RWPE2 (cell line): Measurements from ENCODE around the gene ABHD6.

Source experiments
- ATAC-seq: fragments of 200-7000 bp; cut with Tn5 transposase; 3 replicates; pipeline ENCODE4 v1.9.1; 2021; ENCODE audit warnings: low read depth
- DNase-seq: peaks from one replicate; pipeline ENCODE4 v3.0.0-alpha.2; 2020; ENCODE audit warnings: low spot score
- H3K27ac ChIP-seq: fragments of 450-650 bp; 2 replicates; pipeline ENCODE4 v1.5.1; 2017; ENCODE audit warnings: mild to moderate bottlenecking; ENCODE audit not compliant: poor library complexity, severe bottlenecking
- H3K27me3 ChIP-seq: fragments of 250-450 bp; sonication (Bioruptor Pico); 2 replicates; pipeline ENCODE4 v1.5.1; 2021; ENCODE audit warnings: mild to moderate bottlenecking, moderate library complexity; ENCODE audit not compliant: insufficient read depth, poor library complexity, severe bottlenecking
- H3K36me3 ChIP-seq: fragments of 250-450 bp; sonication (Bioruptor Pico); 2 replicates; pipeline ENCODE4 v1.5.1; 2020; ENCODE audit warnings: low read depth, mild to moderate bottlenecking, moderate library complexity
- H3K4me1 ChIP-seq: fragments of 250-450 bp; sonication (Bioruptor Pico); 2 replicates; pipeline ENCODE4 v1.5.1; 2021; ENCODE audit warnings: mild to moderate bottlenecking, moderate library complexity; ENCODE audit not compliant: insufficient read depth, poor library complexity, severe bottlenecking
- H3K4me3 ChIP-seq: fragments of 250-450 bp; sonication (Bioruptor Pico); 2 replicates; pipeline ENCODE4 v1.5.1; 2021; ENCODE audit warnings: mild to moderate bottlenecking, moderate library complexity; ENCODE audit not compliant: severe bottlenecking
- H3K9me3 ChIP-seq: fragments of 250-450 bp; sonication (Bioruptor Pico); 2 replicates; pipeline ENCODE4 v1.5.1; 2021; ENCODE audit warnings: mild to moderate bottlenecking, moderate library complexity; ENCODE audit not compliant: severe bottlenecking
- TF ChIP-seq, protein P1 (sequence below): fragments of 450-650 bp; IDR thresholded peaks from one replicate; pipeline ENCODE4 v1.5.1; 2017; ENCODE audit warnings: mild to moderate bottlenecking, moderate library complexity; ENCODE audit not compliant: poor library complexity, severe bottlenecking

ABHD6 gene

DNA sequence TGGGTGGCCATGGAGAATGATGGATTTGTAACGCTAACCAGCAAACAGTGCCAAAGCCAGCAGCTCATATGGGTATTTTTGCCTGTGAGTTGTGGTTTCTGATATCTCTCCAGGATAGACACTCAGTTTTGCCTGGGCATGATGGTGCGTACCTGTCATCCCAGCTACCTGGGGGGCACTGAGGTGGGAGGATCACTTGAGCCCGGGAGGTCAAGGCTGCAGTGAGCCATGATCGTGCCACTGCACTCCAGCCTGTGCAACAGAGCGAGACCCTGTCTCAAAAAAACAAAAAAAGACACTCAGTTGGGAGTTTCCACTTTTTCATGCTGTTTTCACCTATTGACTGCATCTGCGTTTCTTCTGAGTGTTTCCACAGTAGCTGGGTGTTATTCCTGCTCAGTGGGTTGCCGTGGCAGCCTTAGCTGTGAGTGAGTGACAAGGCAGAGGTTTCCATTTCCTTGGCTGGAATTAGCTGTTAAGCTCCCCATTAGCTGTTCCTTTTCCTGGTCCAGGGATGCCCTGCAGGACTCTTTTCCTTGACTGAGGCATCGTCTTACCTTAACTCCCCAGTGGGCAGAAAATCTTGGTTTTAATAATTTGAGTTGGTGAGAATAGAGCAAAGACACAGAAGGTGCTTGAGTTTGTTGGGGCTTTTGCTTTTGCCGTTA lies 54.2 kb downstream of the ABHD6 start:
- Histone ChIP-seq H3K4me3 (no peak overlapping the region), H3K9me3 (no peaks in the 10 kb centered on the region), H3K27me3 (no peaks in the 10 kb centered on the region), H3K27ac (no peak overlapping the region), H3K4me1 (no peaks in the 10 kb centered on the region), H3K36me3 (no peaks in the 10 kb centered on the region)
- DNase-seq (no peak), ATAC-seq (no peak)
- TF ChIP-seq, protein P1, sequence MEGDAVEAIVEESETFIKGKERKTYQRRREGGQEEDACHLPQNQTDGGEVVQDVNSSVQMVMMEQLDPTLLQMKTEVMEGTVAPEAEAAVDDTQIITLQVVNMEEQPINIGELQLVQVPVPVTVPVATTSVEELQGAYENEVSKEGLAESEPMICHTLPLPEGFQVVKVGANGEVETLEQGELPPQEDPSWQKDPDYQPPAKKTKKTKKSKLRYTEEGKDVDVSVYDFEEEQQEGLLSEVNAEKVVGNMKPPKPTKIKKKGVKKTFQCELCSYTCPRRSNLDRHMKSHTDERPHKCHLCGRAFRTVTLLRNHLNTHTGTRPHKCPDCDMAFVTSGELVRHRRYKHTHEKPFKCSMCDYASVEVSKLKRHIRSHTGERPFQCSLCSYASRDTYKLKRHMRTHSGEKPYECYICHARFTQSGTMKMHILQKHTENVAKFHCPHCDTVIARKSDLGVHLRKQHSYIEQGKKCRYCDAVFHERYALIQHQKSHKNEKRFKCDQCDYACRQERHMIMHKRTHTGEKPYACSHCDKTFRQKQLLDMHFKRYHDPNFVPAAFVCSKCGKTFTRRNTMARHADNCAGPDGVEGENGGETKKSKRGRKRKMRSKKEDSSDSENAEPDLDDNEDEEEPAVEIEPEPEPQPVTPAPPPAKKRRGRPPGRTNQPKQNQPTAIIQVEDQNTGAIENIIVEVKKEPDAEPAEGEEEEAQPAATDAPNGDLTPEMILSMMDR = no peak

DNA sequence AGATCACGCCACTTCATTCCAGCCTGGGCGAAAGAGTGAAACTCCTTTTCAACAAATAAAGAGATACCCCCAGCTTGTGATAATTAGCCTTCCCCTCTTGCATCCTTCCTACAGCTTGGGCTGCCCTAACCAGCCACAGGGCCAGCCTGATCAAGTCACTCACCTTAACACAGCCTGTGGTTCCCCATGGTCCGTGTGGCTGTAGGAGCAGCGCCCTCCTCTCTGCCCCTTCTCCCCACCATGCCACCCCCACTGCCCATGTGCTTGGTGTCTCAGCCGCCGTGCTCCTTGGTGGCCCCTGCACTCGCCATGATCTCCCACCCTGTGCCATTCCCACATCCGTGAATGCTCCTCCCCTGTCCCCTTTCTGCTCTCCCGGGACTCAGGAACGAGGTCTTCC lies 55.3 kb downstream of the ABHD6 start:
- DNase-seq (no peak), ATAC-seq (no peak)
- no peaks in the 10 kb centered on the region for H3K4me1 ChIP-seq
- TF ChIP-seq, protein P1 = no peak
- no peaks in the 10 kb centered on the region for H3K9me3 ChIP-seq
- no peak overlapping the region for H3K27ac ChIP-seq
- no peaks in the 10 kb centered on the region for H3K27me3 ChIP-seq
- no peak overlapping the region for H3K4me3 ChIP-seq
- H3K36me3 ChIP-seq = no peaks in the 10 kb centered on the region

DNA sequence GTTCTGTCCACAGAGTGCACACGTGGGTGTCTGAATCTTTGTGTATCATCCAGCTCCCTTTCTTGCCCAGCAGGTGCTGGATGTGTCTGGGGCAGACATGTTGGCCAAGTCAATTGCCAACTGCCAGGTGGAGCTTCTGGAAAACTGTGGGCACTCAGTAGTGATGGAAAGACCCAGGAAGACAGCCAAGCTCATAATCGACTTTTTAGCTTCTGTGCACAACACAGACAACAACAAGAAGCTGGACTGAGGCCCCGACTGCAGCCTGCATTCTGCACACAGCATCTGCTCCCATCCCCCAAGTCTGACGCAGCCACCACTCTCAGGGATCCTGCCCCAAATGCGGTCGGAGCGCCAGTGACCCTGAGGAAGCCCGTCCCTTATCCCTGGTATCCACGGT lies 55.9 kb downstream of the ABHD6 start:
- no peak overlapping the region for H3K4me3 ChIP-seq
- TF ChIP-seq, protein P1 = no peak
- H3K4me1 ChIP-seq = no peaks in the 10 kb centered on the region
- H3K9me3 ChIP-seq = no peaks in the 10 kb centered on the region
- no peak overlapping the region for H3K27ac ChIP-seq
- no peaks in the 10 kb centered on the region for H3K36me3 ChIP-seq
- ATAC-seq (no peak), DNase-seq (no peak)
- no peaks in the 10 kb centered on the region for H3K27me3 ChIP-seq

DNA sequence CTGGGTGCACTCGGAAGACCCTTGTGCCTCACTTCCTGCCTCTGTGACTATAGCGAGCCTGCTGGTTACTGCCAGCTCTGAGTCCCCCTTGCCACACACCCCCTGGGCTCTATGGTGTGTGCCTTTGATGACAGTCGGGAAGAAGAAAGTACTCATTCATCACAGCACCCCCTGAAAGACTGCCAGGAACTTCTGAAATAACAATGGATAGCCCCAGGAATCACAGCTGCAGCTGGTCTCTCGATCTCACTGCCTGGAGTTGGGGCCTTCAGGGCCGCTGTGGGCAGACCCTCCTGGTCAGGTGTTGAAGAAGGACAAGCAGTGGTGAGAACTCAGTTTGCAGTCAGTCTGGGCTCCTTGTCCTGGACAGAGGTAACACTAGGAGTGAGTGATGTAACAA lies 58.7 kb downstream of the ABHD6 start:
- Histone ChIP-seq H3K9me3 (no peaks in the 10 kb centered on the region), H3K27ac (no peak overlapping the region), H3K36me3 (no peaks in the 10 kb centered on the region), H3K4me1 (no peaks in the 10 kb centered on the region), H3K27me3 (no peaks in the 10 kb centered on the region), H3K4me3 (no peak overlapping the region)
- TF ChIP-seq, protein P1 = no peak
- ATAC-seq = no peak
- no peak for DNase-seq

DNA sequence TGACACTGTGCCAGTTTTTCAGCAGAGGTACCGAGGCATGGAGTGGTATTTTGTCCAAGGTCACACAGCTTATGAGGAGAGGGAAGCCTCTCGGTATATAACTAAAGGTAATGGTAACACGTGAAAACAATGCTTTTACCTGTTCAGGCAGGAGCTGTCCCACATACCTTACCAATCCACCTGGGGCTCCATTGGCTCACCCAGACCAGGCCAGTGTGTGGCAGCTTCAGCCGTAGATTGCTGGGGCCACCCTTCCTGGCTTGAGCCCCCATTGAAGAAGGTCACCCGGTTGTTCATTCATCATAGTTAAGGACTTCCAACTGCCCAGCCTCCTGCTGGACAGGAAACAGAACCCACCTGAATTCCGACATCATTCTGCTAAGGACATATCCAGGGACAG lies 59.3 kb downstream of the ABHD6 start:
- Histone ChIP-seq H3K36me3 (no peaks in the 10 kb centered on the region), H3K9me3 (no peaks in the 10 kb centered on the region), H3K27ac (no peak overlapping the region), H3K4me3 (no peak overlapping the region), H3K4me1 (no peaks in the 10 kb centered on the region), H3K27me3 (no peaks in the 10 kb centered on the region)
- peak; percentile 44 for ATAC-seq
- no peak for DNase-seq
- TF ChIP-seq, protein P1 = no peak
